Central memory CD8-positive, alpha-beta T cell (primary cell): Measurements from ENCODE around the gene UMPS.

Source experiments
- ATAC-seq: fragments of 150-1000 bp; cut with Tn5 transposase; replicated peaks from 2 replicates; pipeline ENCODE4 v1.10.0; 2022; ENCODE audit warnings: mild to moderate bottlenecking, moderate FRiP score, moderate number of reproducible peaks; ENCODE audit not compliant: poor library complexity, severe bottlenecking; ENCODE audit errors: extremely low read depth
- DNase-seq, 2 donors: peaks; one replicate each; pipeline ENCODE4 v3.0.0; 2021; ENCODE audit warnings: low spot score in 2 of 2
- H3K27ac Mint-ChIP-seq: one replicate; pipeline ENCODE4 v1.8.0; 2022; ENCODE audit warnings: low read depth, mild to moderate bottlenecking, moderate library complexity, mixed read lengths
- H3K27me3 Mint-ChIP-seq: one replicate; pipeline ENCODE4 v1.8.0; 2022; ENCODE audit warnings: mixed read lengths
- H3K36me3 Mint-ChIP-seq: one replicate; pipeline ENCODE4 v1.8.0; 2022; ENCODE audit warnings: mild to moderate bottlenecking, moderate library complexity, mixed read lengths; ENCODE audit not compliant: insufficient read depth
- H3K4me1 Mint-ChIP-seq: one replicate; pipeline ENCODE4 v1.8.0; 2022; ENCODE audit warnings: mixed read lengths
- H3K4me3 Mint-ChIP-seq: one replicate; pipeline ENCODE4 v1.8.0; 2022; ENCODE audit warnings: mild to moderate bottlenecking, moderate library complexity, mixed read lengths
- H3K9me3 Mint-ChIP-seq: one replicate; pipeline ENCODE4 v1.8.0; 2022; ENCODE audit warnings: mixed read lengths

Gene UMPS

DNA sequence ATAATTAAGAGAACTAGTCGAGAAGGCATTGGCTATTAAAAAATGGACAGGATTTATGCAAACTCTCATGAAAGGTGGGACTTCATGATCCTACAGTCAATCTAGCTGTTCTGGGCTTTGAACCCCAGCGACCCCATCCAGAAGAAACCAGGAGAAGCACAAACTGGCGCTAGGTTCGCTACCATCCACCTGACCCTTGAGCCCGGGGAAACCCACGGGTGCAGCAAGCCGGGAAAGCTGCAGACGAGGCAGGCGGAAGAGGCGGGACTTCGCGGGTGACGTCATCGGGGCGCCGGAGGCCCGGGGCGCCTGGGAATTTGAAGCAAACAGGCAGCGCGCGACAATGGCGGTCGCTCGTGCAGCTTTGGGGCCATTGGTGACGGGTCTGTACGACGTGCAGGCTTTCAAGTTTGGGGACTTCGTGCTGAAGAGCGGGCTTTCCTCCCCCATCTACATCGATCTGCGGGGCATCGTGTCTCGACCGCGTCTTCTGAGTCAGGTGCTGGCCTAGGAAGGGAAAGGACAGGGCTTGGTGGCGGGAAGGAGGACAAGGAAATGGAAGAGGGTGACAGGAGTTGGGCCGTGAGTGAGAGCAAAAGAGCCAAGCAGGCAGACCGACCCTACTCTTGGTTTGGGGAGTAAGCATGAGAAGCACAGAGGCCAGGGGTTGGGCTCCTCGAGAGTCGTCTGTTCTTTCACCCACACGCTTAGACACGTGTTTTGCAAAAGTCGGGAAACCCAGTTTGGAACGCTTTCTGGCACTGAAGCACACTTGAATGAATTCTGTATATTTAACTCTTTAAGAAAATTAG is at the start of gene UMPS:
UMPS (plus strand) TSS at position 324 of the 812 bp plus-strand sequence; CDS start at position 344, 20 bp downstream.
- peak within 1 kb of the TSS; percentile 96 for H3K4me3 Mint-ChIP-seq
- peaks cover 24% of the 10 kb centered on the region for H3K27me3 Mint-ChIP-seq
- H3K36me3 Mint-ChIP-seq: peaks cover 12% of the 10 kb centered on the region
- peak; percentile 97 for ATAC-seq
- H3K9me3 Mint-ChIP-seq: no peaks in the 10 kb centered on the region
- peaks cover 24% of the 10 kb centered on the region for H3K4me1 Mint-ChIP-seq
- H3K27ac Mint-ChIP-seq: peak within 1 kb of the TSS; percentile 100
- peak; percentile 82 to 92 for DNase-seq

DNA sequence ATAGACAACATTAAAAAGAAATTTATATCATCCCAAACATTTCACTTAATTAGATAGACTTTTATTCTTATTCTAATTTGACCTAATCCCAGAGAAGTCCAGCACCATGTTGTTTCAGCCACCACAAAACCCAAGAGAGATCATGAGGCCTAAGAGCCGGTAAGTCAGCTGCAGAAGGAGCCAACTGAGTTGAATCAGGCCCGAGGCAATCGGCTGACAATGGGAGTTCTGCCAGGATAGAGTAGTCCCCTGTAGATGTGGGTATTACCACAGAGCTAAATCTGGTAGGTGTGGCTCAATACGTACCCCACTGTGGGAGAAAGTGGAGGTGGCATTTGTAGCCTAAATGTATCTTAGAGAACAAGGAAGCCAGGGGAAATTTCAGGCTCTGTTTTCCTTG is 49.7 kb upstream of the UMPS start:
- ATAC-seq: no peak
- Mint-ChIP-seq H3K27me3 (peaks cover 41% of the 10 kb centered on the region), H3K9me3 (no peaks in the 10 kb centered on the region), H3K27ac (no peak overlapping the region), H3K4me1 (no peaks in the 10 kb centered on the region), H3K36me3 (peaks cover 3% of the 10 kb centered on the region), H3K4me3 (no peak overlapping the region)
- no peak for DNase-seq

DNA sequence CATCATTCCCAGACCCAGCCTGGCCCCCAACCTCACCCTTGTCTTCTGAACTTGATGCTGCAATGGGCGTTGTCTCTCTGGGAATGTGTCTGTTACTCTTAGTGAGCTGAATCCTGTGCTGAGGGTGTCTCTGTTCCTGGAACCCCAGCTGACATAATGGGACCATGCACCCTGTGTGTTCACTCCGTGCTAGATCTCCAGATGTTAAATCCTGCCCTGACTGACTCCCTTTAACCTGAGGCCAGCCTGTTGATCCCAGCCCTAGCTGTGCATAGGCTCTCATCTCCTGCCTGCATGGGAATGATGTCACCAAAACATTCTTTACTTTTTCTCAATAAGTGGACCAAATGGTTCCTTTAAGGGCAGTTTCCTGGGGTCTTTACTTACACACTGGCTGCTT is 48.0 kb upstream of the UMPS start:
- H3K36me3 Mint-ChIP-seq: peaks cover 1% of the 10 kb centered on the region
- peaks cover 52% of the 10 kb centered on the region for H3K27me3 Mint-ChIP-seq
- H3K4me3 Mint-ChIP-seq: no peak overlapping the region
- ATAC-seq: no peak
- DNase-seq: no peak
- no peak overlapping the region for H3K27ac Mint-ChIP-seq
- H3K4me1 Mint-ChIP-seq: no peaks in the 10 kb centered on the region
- H3K9me3 Mint-ChIP-seq: no peaks in the 10 kb centered on the region

GRCh38 chr3:124684459-124684858 is 45.8 kb upstream of the UMPS start:
- H3K27me3 Mint-ChIP-seq: peaks cover 63% of the 10 kb centered on the region
- DNase-seq (no peak), ATAC-seq (no peak)
- H3K9me3 Mint-ChIP-seq: no peaks in the 10 kb centered on the region
- no peaks in the 10 kb centered on the region for H3K36me3 Mint-ChIP-seq
- peaks cover 6% of the 10 kb centered on the region for H3K4me1 Mint-ChIP-seq
- no peak overlapping the region for H3K4me3 Mint-ChIP-seq
- H3K27ac Mint-ChIP-seq: no peak overlapping the region

DNA sequence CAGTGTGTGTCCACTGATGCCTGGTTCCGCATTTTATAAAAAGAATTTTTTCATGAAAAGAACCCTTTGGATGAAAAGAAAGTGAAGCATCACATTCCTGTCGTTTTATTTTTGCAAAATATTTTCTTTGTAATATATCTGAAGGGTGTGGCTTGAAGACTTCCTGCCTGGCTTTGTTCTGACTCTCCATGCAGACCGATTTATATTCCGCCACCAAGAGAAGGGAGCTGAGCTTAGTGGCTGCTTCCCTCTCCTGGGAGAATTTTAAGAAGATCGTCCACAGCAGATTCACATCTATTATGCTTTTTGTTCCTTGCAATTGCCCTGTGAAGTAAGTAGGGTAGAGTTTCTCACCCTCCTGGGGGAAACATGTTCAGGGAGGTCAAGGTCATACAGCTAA is 45.2 kb upstream of the UMPS start:
- Mint-ChIP-seq H3K4me1 (peaks cover 6% of the 10 kb centered on the region), H3K9me3 (no peaks in the 10 kb centered on the region), H3K36me3 (no peaks in the 10 kb centered on the region), H3K27me3 (peaks cover 57% of the 10 kb centered on the region), H3K27ac (no peak overlapping the region), H3K4me3 (no peak overlapping the region)
- no peak for DNase-seq
- no peak for ATAC-seq

DNA sequence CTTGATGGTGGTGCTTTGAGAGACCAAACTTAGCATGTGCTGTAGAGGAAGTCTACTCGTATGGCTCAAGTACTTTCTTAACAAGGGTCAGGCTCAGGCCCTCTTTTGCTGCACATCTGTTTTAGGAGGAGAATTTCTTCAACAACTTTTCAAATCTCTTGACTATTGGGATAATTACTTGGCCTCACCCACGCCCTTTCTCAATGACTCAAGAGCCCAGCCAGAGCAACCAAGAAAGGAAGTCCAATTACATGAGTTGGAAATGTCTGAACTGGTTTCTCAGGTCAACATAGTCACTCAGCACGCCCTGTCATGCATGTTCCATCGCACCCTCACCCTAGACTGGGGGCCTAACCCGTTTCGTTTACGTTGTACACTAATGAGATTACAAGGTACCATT is 44.8 kb upstream of the UMPS start:
- Mint-ChIP-seq H3K4me3 (no peak overlapping the region), H3K27ac (no peak overlapping the region), H3K4me1 (peaks cover 6% of the 10 kb centered on the region), H3K9me3 (no peaks in the 10 kb centered on the region), H3K27me3 (peaks cover 53% of the 10 kb centered on the region), H3K36me3 (no peaks in the 10 kb centered on the region)
- ATAC-seq: no peak
- no peak for DNase-seq

- ATAC-seq: no peak
- DNase-seq: no peak
- Mint-ChIP-seq H3K27ac (no peak overlapping the region), H3K4me1 (peaks cover 6% of the 10 kb centered on the region), H3K9me3 (no peaks in the 10 kb centered on the region), H3K36me3 (no peaks in the 10 kb centered on the region), H3K4me3 (no peak overlapping the region), H3K27me3 (peaks cover 52% of the 10 kb centered on the region)
Measured at GRCh38 chr3:124686028-124686670, 44.1 kb upstream of the UMPS start.

DNA sequence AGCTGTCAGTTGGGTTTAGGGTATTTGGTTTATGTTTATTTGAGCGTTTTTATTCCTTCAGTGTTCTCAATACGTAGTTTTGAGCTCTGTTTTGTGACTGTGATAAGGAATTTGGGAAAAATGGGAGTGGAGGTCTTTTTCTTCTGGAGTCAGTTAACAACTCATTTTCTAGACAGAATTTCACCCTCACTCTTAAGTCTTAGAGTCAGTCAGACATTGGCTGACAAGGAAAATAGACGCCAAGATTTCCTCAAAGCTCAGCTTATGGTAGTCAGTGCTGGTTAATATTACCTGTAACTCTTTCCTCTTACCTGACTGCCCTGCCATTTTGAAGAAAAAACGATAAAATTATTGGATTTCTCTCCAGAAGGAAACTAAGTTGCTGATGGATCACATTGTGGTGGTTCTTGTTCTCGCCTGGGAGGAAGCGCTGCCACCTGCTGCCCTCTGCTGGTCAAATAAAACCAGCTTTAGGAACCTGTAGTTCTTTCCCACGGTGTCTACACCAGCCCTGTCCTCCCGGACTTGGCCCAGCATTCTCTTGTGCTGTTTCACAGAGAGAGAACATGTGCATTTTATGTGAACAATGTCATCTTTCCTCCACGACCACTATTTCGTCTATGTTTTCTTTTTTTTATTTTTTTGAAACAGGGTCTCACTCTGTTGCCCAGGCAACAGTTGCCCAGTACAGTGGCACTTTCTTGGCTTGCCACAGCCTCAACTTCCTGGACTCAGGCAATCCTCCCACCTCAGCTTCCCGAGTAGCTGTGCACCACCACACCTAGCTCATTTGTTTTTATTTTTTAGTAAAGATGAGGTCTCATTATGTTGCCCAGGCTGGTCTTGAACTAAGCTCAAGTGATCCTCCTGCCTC is 41.4 kb upstream of the UMPS start:
- H3K27me3 Mint-ChIP-seq: peaks cover 52% of the 10 kb centered on the region
- ATAC-seq (peak; percentile 77), DNase-seq (peak; percentile 58 to 62)
- no peaks in the 10 kb centered on the region for H3K36me3 Mint-ChIP-seq
- H3K9me3 Mint-ChIP-seq: no peaks in the 10 kb centered on the region
- H3K4me1 Mint-ChIP-seq: peaks cover 6% of the 10 kb centered on the region
- H3K27ac Mint-ChIP-seq: no peak overlapping the region
- no peak overlapping the region for H3K4me3 Mint-ChIP-seq

DNA sequence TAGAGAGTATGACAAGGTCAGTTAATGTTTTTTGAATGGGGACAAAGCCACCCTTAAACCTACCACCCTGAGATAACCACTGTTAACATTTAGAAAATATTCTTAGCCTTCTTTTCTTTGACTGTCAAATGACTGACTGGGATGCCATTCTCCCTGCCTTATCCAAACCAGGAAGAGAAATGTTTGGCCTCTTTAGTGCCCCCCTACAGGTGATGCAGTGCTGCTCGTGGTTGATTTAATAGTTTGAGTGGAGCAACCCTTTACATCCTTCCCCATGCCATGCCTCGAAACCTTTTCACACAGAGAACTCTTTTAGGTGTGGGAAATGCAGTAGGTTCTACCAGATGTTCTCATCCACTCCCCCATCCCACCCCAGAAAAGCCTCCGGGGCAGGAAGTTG is 38.7 kb upstream of the UMPS start:
- Mint-ChIP-seq H3K36me3 (no peaks in the 10 kb centered on the region), H3K4me1 (peaks cover 6% of the 10 kb centered on the region), H3K27me3 (peaks cover 29% of the 10 kb centered on the region), H3K27ac (no peak overlapping the region), H3K4me3 (no peak overlapping the region), H3K9me3 (no peaks in the 10 kb centered on the region)
- ATAC-seq (no peak), DNase-seq (no peak)

- Mint-ChIP-seq H3K9me3 (no peaks in the 10 kb centered on the region), H3K27me3 (peaks cover 9% of the 10 kb centered on the region), H3K4me1 (no peaks in the 10 kb centered on the region), H3K4me3 (no peak overlapping the region), H3K27ac (no peak overlapping the region), H3K36me3 (no peaks in the 10 kb centered on the region)
- DNase-seq (no peak), ATAC-seq (no peak)
Measured at GRCh38 chr3:124694486-124694885, 35.8 kb upstream of the UMPS start.

- no peaks in the 10 kb centered on the region for H3K9me3 Mint-ChIP-seq
- H3K27me3 Mint-ChIP-seq: peaks cover 18% of the 10 kb centered on the region
- no peak overlapping the region for H3K4me3 Mint-ChIP-seq
- no peaks in the 10 kb centered on the region for H3K36me3 Mint-ChIP-seq
- no peak for ATAC-seq
- no peak overlapping the region for H3K27ac Mint-ChIP-seq
- H3K4me1 Mint-ChIP-seq: no peaks in the 10 kb centered on the region
- DNase-seq: no peak
Measured at GRCh38 chr3:124695369-124695768, 34.9 kb upstream of the UMPS start.

DNA sequence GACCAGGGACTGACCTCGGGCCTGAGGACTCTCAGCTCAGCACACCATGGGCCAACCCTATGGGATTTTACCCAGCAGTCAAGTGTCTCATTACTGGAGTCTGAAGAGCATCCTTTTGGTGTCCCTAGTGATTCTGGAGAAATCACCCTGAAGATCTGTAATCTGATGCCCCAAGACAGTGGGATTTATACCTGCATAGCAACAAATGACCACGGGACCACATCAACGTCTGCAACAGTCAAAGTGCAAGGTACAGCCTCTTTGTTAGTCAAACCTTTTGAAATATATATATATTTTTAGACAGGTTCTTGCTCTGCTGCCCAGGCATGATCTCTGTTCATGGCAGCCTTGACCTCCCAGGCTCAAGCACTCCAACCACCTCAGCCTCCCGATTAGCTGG is 34.2 kb upstream of the UMPS start:
- peaks cover 24% of the 10 kb centered on the region for H3K27me3 Mint-ChIP-seq
- H3K36me3 Mint-ChIP-seq: no peaks in the 10 kb centered on the region

More for the DNA sequence above, 34.2 kb upstream of the UMPS start:
- DNase-seq: no peak
- H3K4me1 Mint-ChIP-seq: no peaks in the 10 kb centered on the region
- no peak overlapping the region for H3K27ac Mint-ChIP-seq
- no peak for ATAC-seq
- no peak overlapping the region for H3K4me3 Mint-ChIP-seq
- H3K9me3 Mint-ChIP-seq: no peaks in the 10 kb centered on the region
